ENCODE results near the gene PSME1.

The PSME1 gene

GRCh38 chr14:24147761-24148428 is 11.9 kb downstream of the PSME1 start:
- no peak for DNase-seq

DNA sequence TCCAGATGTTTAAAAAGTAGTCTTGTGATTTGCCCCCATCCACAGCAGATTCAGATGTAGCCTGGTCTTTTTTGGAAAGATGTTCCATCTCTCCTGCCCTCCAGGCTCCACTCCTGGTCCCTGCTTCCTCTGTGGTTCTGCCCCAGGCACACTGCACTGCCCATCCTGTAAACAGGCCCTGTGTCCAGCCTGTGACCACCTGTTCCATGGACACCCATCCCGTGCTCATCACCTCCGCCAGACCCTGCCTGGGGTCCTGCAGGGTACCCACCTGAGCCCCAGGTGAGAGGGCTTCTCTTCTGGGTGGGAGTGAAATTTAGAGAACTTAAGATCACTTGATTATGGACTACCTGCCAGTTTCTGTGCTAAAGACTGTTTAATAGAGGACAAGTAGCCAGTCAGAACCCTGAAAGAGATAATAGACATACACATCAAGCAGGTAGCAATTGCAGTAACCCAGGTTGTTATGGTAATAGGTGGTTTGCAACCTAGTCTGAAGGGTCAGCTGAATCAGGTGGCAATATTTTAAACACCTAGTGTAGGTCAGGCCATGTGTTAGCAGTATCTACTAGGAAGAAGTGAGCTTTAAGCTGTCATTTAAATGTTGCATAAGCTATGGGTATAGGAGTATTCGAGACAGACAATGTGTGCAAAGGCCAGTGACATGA is 13.4 kb downstream of the PSME1 start:
- DNase-seq = no peak

DNA sequence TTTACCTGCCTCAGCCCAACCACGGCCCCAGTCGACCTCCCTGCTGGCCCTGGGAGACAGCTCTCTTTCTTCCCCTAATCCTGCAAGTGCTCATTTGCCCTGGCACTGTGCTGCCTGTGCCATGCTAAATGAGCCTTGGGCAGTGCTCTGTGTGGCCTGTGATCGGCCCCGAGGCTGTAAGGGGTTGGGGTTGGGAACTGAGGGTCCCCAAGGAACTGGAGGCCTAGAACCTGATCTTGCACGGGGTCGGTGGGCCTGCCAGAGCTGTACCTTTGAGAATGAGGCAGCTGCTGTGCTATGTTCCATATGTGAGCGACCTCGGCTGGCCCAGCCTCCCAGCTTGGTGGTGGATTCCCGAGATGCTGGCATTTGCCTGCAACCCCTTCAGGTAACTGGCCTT is 14.1 kb downstream of the PSME1 start:
- no peak for DNase-seq

DNA sequence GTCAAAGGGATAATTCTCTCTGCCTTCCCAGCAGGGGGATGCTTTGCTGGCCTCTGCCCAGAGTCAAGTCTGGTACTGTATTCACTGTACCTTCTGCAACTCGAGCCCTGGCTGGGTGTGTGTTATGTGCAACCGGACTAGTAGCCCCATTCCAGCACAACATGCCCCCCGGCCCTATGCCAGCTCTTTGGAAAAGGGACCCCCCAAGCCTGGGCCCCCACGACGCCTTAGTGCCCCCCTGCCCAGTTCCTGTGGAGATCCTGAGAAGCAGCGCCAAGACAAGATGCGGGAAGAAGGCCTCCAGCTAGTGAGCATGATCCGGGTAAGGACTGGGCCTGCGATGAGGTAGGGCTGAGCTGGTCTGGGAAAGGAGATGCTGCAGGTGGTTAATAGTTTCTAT is 14.6 kb downstream of the PSME1 start:
- no peak for DNase-seq

DNA sequence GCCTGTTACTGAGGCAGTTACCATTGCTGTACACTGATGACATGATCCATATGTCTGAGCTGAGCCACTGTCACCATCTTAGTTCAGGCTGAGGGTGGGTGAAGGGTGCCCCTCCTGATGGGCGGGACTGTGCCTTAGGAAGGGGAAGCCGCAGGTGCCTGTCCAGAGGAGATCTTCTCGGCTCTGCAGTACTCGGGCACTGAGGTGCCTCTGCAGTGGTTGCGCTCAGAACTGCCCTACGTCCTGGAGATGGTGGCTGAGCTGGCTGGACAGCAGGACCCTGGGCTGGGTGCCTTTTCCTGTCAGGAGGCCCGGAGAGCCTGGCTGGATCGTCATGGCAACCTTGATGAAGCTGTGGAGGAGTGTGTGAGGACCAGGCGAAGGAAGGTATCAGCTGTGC is 15.0 kb downstream of the PSME1 start:
- DNase-seq = no peak

DNA sequence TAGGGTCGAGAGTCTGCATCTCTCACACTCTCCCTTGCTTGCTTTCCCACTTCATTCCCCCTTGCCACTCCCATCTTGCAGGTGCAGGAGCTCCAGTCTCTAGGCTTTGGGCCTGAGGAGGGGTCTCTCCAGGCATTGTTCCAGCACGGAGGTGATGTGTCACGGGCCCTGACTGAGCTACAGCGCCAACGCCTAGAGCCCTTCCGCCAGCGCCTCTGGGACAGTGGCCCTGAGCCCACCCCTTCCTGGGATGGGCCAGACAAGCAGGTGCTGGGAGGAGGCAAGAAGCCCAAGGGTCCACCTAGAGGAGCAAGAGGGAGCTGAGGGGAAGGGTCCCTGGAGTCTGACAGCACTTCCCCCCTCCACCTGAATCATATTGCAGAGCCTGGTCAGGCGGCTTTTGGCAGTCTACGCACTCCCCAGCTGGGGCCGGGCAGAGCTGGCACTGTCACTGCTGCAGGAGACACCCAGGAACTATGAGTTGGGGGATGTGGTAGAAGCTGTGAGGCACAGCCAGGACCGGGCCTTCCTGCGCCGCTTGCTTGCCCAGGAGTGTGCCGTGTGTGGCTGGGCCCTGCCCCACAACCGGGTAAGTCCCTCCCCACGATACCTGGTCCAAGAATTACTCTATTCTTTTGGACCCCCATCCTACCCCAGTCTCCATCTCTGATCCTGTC is 15.5 kb downstream of the PSME1 start:
- DNase-seq = no peak

DNA sequence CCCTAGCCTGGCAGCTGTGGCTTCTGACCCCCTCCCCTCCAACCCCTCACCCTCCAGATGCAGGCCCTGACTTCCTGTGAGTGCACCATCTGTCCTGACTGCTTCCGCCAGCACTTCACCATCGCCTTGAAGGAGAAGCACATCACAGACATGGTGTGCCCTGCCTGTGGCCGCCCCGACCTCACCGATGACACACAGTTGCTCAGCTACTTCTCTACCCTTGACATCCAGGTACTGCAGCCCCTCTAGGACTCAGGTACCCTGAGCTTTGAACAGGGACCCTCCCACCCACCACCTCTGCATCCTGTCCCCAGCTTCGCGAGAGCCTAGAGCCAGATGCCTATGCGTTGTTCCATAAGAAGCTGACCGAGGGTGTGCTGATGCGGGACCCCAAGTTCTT is 19.1 kb downstream of the PSME1 start:
- no peak for DNase-seq

GRCh38 chr14:24156840-24157239 is 20.8 kb downstream of the PSME1 start:
- no peak for DNase-seq

- no peak for DNase-seq
Observed at GRCh38 chr14:24157331-24157730, 21.3 kb downstream of the PSME1 start.

GRCh38 chr14:24159777-24160498 is 23.9 kb downstream of the PSME1 start:
- DNase-seq = no peak

DNA sequence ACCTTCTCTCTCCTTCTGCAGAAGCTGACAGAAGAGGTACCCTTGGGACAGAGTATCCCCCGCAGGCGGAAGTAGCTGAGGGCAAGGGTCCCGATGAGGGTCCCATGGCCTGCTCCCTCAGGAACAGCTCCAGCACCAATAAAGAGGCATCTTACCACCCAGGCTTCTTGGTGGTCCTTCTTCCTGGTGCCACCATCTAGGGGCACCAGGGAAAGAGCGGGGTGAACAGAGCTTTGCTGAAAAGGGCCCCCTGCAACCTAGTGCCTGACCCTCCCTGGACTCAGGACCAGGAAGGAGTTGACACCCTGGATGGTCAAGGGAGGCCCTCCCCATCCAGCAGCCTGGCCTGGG is 24.5 kb downstream of the PSME1 start:
- DNase-seq = no peak

DNA sequence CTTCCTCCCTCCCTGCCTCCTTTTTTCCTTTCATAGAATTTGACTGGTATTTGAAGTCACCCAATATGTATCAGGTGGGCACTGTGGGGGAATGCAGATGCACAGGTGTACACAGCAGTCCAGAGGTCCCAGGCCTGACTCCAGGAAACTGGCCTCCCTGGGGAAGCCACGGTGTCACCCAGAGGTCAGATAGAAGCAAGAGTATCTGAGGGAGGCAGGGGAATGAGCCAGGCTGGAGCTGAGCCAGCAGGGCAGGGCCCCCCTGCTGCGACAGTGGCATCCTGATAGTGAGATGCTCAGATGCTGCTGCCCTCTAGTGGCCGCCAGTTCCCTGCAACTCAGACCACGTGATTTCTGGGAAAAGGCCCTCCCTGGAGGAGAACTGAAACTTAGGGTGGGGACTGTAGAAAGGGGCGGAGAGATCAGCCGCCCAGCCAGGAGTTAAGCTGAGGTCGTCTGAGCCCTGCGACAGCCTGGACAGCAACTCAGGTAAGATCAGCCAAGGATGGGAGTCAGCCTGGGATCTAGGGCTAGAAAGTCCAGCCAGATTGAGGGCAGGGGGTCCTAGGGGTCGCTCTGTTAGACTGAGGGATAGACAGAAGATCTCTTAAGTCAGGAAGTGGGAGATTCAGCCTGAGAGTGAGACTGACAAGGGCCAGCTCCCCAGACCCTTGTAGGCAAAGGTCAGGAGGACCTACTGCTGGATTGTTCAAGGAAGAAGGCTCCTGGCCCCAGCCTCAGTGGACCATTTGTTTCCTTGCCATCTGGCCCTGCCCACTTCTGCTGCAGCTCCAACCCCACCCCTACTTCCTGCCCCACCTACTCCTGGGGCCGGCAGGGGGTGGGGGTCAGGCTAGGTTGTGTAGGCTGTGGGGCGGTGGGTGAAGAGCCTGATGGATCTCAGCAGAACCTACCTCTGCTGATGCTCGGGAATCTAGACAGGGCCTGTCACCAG is 25.1 kb downstream of the PSME1 start, which contains the start of gene IRF9:
Gene IRF9, plus strand, starts transcription at position 416 of the 955 bp plus-strand sequence. CDS start 880 bp downstream, outside the sequence.
- peak; percentile 97 for DNase-seq

DNA sequence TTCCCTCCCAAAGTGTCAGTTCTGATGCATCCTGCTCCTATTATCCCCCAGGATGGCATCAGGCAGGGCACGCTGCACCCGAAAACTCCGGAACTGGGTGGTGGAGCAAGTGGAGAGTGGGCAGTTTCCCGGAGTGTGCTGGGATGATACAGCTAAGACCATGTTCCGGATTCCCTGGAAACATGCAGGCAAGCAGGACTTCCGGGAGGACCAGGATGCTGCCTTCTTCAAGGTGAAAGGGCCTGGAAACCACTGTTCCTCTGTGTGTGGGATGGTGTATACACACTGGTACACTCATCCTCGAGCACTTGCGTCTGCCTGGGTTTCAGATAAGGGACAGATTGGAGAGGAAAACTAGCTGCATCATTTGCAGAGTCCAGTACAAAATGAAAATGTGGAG is 26.1 kb downstream of the PSME1 start:
- DNase-seq = no peak

DNA sequence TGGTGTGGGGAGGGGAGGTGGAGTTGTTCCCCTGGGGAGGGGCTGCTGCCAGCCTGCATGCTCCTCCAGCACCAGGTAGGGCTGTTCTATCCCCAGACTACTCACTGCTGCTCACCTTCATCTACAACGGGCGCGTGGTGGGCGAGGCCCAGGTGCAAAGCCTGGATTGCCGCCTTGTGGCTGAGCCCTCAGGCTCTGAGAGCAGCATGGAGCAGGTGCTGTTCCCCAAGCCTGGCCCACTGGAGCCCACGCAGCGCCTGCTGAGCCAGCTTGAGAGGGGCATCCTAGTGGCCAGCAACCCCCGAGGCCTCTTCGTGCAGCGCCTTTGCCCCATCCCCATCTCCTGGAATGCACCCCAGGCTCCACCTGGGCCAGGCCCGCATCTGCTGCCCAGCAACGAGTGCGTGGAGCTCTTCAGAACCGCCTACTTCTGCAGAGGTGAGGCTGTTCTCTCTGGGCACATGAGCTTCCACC is 28.6 kb downstream of the PSME1 start:
- no peak for DNase-seq

GRCh38 chr14:24165785-24166184 is 29.8 kb downstream of the PSME1 start:
- no peak for DNase-seq

DNA sequence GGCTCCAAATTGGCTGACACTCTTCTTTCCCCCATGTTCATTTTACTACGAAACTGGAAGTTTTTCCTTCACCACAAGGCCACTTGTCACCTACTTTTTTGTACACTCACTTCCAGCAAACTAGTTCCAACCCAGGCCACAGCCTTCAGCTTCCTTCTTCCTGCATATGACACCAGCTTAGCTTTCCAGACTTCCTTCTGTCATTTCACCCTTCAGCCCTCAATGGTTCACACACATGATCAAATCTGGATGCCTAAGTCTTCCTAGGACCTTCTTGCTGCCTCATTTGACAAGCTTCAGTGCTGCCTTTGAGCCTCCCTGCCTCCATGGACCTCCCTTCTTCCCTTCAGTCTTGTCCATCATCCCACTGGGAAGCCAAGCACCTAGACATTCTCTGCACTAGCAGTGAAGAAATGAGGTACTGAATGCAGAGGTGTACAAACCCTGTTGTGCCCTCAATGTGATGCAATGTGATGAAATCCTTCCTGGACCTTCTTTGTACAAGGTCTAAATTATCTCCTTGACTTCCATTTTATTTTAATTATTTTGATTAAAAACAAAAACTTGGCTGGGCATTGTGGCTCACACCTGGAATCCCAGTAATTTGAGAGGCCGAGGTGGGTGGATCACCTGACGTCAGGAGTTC is 31.6 kb downstream of the PSME1 start:
- no peak for DNase-seq

GRCh38 chr14:24171422-24172260 is 35.6 kb downstream of the PSME1 start, which contains the start of gene REC8:
Gene REC8 (plus strand): TSS chr14:24172080. CDS start chr14:24172553, 473 bp downstream.
- peak; percentile 90 for DNase-seq

GRCh38 chr14:24172261-24172860 is 36.4 kb downstream of the PSME1 start:
- DNase-seq = no peak

- no peak for DNase-seq
Observed at GRCh38 chr14:24172871-24173281, 36.9 kb downstream of the PSME1 start.

- DNase-seq = no peak
Observed at GRCh38 chr14:24176599-24176998, 40.6 kb downstream of the PSME1 start.

Data from right forelimb (tissue), 1 donor.